ENCODE results near the gene PTPRH.

Gene PTPRH

DNA sequence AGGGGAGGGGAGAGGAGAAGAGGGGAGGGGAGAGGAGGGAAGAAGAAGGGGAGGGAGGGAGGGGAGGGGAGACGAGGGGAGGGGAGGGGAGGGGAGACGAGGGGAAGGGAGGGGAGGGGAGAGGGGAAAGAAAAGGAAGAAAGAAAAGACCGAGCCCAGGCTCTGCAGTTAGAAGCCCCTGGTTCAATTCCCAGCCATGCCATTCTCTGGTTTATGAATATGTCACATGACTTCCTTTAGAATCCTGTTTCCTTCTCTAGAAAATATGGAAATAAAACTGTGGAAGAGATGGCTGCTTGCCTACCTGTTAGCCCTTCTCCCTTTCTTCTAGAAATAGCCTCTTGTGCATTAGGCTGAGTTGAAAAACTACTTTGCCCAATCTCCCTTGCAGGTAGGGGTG is 74.6 kb downstream of the PTPRH start:
- H3K27me3 ChIP-seq (replicated peaks) = no peaks in the 10 kb centered on the region
- TF ChIP-seq, protein P1, sequence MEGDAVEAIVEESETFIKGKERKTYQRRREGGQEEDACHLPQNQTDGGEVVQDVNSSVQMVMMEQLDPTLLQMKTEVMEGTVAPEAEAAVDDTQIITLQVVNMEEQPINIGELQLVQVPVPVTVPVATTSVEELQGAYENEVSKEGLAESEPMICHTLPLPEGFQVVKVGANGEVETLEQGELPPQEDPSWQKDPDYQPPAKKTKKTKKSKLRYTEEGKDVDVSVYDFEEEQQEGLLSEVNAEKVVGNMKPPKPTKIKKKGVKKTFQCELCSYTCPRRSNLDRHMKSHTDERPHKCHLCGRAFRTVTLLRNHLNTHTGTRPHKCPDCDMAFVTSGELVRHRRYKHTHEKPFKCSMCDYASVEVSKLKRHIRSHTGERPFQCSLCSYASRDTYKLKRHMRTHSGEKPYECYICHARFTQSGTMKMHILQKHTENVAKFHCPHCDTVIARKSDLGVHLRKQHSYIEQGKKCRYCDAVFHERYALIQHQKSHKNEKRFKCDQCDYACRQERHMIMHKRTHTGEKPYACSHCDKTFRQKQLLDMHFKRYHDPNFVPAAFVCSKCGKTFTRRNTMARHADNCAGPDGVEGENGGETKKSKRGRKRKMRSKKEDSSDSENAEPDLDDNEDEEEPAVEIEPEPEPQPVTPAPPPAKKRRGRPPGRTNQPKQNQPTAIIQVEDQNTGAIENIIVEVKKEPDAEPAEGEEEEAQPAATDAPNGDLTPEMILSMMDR (IDR thresholded peaks at IDR 0.05; ENCODE audit: low read depth, low read length, missing control alignments) = no peak
- H3K4me3 ChIP-seq (ENCODE audit: low read depth, low read length) = no peak overlapping the region
- DNase-seq = no peak
- H3K36me3 ChIP-seq (replicated peaks) = no peaks in the 10 kb centered on the region
- in situ Hi-C loops (cut with HindIII; ENCODE audit: low pct_ligation_motif_present, low sequenced_read_pairs) = no loop called here
- no peak overlapping the region for H3K27ac ChIP-seq

DNA sequence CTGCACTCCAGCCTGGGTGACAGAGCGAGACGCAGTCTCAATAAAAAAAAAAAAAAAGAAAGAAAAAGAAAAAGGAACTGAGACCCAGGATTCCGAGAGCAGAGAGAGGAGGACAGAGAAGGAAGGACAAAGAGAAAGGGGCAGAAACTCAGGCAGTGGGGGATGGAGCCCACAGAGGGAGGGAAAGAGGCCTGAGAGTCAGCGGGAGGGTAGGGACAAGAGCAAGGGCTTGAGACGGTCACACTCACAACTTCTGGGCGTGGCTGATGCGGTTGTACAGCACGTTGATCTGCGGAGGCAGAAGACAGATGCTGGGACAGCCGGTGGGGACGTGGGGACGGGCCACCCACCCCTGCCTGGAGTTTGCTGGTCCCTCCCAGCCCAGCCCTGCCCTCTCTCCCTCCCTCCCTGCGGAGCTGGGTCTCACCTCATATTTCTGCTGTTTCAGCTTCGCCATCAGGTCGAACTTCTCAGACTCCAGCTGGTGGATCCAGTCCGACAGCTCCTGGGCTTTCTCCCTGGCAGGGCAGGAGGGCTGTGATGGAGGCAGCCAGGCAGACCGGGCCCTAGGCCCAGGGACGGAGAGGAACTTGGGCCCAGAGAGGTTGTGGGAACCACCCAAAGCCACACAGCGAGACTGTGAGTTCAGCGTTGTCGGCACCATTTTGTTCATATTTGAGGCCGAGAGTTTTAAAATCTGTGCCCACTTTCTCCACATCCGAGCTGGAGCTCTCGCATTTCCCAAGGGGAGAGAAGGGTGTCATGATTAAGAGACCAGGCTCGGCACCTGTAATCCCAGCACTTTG is 75.5 kb downstream of the PTPRH start:
- no peak for DNase-seq
- no peaks in the 10 kb centered on the region for H3K27me3 ChIP-seq (replicated peaks)
- TF ChIP-seq, protein P1 (IDR thresholded peaks at IDR 0.05; ENCODE audit: low read depth, low read length, missing control alignments) = no peak
- in situ Hi-C loops (cut with HindIII; ENCODE audit: low pct_ligation_motif_present, low sequenced_read_pairs) = no loop called here
- no peak overlapping the region for H3K27ac ChIP-seq
- H3K36me3 ChIP-seq (replicated peaks) = no peaks in the 10 kb centered on the region
- H3K4me3 ChIP-seq (ENCODE audit: low read depth, low read length) = no peak overlapping the region

GRCh38 chr19:55132453-55133129 is 76.7 kb downstream of the PTPRH start:
- no peaks in the 10 kb centered on the region for H3K36me3 ChIP-seq (replicated peaks)
- DNase-seq = no peak
- no peaks in the 10 kb centered on the region for H3K27me3 ChIP-seq (replicated peaks)
- in situ Hi-C loops (cut with HindIII; ENCODE audit: low pct_ligation_motif_present, low sequenced_read_pairs) = no loop called here
- no peak overlapping the region for H3K27ac ChIP-seq
- no peak overlapping the region for H3K4me3 ChIP-seq (ENCODE audit: low read depth, low read length)
- TF ChIP-seq, protein P1 (IDR thresholded peaks at IDR 0.05; ENCODE audit: low read depth, low read length, missing control alignments) = no peak

GRCh38 chr19:55131421-55131820 is 77.9 kb downstream of the PTPRH start:
- in situ Hi-C loops (cut with HindIII; ENCODE audit: low pct_ligation_motif_present, low sequenced_read_pairs) = no loop called here

More at GRCh38 chr19:55131421-55131820, 77.9 kb downstream of the PTPRH start:
- H3K27ac ChIP-seq = no peak overlapping the region
- no peak overlapping the region for H3K4me3 ChIP-seq (ENCODE audit: low read depth, low read length)
- no peaks in the 10 kb centered on the region for H3K27me3 ChIP-seq (replicated peaks)
- no peak for DNase-seq
- no peaks in the 10 kb centered on the region for H3K36me3 ChIP-seq (replicated peaks)
- TF ChIP-seq, protein P1 (IDR thresholded peaks at IDR 0.05; ENCODE audit: low read depth, low read length, missing control alignments) = no peak

All from brain microvascular endothelial cell (primary cell).